Lung microvascular endothelial cell (primary cell): ENCODE measurements around the gene WNT5B. TPM values are rescaled to one million over a fixed set of nuclear protein-coding genes. Genes with fewer than 3 reads are reported as not detected.
A peak's percentile ranks its signal among the peaks of the same experiment; 100 is the strongest.
"Not testable (repeated sequence)": the region's sequence is repeated elsewhere in the genome, so short reads cannot be mapped to it uniquely, and the experiment has no call there.

ENCODE experiments used
- DNase-seq, 2 donors: peaks; one replicate each; pipeline versions ENCODE4 v3.0.0 to v3.0.0-alpha.2; 2010; ENCODE audit warnings: low read depth in 2 of 2
- total RNA-seq: library from RNA; depleted of rRNA; stranded (reverse); fragments of >200 nt; gene quantifications from 2 replicates; pipeline ENCODE4 v1.2.1, GENCODE V29; 2014

WNT5B gene
- total RNA-seq, 1 donor from 2014 or later: 0.20 TPM

GRCh38 chr12:1598757-1599156 lies 30.3 kb upstream of the WNT5B start:
- DNase-seq: no peak

- not testable (repeated sequence) for DNase-seq
Observed at GRCh38 chr12:1602706-1603105, 26.3 kb upstream of the WNT5B start.

- DNase-seq: no peak
Observed at GRCh38 chr12:1603269-1603993, 25.6 kb upstream of the WNT5B start.

DNA sequence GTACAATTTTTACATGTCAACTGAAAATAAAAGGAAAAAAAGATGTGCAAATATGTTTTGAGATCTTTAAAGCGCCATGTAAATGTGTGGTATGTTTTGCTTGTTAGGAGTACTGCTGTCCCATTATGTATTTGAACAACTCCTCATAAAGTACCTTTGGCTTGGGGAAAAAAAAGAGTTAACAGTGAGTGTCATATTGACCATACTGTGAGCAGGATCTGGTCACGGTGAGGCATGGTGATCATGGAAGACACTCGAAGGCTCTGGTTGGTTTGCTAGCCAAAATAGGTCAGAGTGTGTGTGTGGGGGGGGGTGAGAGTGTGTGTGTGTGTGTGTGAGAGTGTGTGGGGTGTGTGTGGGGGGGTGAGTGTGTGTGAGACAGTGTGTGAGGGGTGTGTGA lies 24.6 kb upstream of the WNT5B start:
- DNase-seq: no peak

- peak; percentile 88 for DNase-seq
Observed at GRCh38 chr12:1605129-1606020, 23.7 kb upstream of the WNT5B start.

- DNase-seq: peak; percentile 52 to 70
Observed at GRCh38 chr12:1606021-1606622, 22.9 kb upstream of the WNT5B start.

- peak in 1 of 2 donors; percentile 47 for DNase-seq
Observed at GRCh38 chr12:1607940-1608712, 20.9 kb upstream of the WNT5B start.

GRCh38 chr12:1608713-1609119 lies 20.3 kb upstream of the WNT5B start:
- DNase-seq: no peak

- no peak for DNase-seq
Observed at GRCh38 chr12:1610072-1610643, 18.9 kb upstream of the WNT5B start.

DNA sequence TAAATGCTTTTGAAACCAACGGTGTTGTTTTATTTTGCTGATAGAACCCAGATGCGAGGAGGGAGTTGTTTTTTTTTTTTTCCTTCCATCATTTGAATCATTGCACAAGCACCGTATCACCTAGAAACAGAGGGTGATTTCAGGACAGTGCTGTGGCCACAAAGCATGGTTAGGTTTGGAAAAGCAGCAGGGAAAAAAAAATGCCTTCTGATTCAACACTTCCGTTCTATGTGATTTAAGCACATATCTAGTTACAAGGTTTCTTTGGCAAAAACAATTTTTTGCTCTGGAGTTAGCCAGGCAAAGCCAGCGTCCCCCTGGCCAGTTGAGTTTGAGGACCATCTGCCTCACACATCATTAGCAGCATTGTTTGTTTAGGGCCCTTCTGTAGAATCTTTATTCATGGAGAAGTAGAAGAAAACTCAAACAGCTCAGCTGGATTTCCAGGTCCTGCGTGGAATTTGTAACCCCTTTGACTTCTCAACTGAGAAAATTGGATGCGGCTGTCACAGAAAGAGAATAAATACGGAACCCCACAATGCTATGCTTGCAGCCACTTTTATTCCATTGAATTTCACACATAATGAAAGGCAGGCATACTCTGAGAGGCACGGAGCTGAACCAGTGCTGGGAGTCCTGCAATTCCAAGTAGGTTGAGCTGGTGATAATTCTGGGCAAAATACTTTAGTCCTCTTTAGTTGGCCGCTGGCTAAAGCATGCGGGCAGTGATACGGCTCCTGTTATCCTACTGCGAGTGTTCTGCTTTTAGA lies 17.0 kb upstream of the WNT5B start:
- DNase-seq: peak; percentile 54 to 56

DNA sequence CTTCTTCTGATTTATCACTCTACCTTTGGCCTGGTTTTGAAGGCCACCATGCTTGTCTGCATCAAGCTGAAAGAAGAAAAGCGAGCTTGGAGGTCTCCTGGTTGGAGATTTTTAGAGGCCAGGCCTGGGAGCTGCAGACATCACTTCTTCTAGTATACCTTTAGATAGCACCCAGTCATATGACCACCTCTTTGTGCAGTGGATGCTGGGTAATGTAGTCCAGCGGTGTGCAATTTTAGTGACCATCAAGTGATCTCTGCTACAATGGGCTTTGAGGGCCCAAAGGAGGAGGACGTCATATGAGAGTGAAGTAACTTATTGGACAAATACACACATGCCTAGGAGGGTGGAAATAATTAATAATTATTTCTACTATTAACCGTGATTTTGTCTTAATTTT lies 15.2 kb upstream of the WNT5B start:
- DNase-seq: no peak

DNA sequence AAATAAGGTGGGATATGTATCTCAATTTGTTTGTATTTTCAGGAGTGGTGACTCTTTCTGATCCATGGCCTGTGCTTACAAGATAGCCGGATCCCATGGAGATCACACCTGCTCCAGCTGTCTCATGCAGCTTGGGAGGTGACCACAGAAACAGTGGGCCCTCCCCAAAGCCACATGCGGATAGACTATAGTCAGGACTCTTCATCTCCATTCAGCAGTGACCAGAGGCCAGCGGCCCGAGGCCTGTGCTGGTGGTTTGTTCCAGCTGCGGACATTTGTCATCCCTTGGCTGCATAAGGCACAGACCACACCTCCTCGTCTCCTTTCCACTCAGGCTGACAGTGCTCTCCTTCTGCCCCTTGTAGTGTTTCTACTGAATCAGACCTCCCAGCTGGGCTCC lies 14.7 kb upstream of the WNT5B start:
- DNase-seq: no peak

DNA sequence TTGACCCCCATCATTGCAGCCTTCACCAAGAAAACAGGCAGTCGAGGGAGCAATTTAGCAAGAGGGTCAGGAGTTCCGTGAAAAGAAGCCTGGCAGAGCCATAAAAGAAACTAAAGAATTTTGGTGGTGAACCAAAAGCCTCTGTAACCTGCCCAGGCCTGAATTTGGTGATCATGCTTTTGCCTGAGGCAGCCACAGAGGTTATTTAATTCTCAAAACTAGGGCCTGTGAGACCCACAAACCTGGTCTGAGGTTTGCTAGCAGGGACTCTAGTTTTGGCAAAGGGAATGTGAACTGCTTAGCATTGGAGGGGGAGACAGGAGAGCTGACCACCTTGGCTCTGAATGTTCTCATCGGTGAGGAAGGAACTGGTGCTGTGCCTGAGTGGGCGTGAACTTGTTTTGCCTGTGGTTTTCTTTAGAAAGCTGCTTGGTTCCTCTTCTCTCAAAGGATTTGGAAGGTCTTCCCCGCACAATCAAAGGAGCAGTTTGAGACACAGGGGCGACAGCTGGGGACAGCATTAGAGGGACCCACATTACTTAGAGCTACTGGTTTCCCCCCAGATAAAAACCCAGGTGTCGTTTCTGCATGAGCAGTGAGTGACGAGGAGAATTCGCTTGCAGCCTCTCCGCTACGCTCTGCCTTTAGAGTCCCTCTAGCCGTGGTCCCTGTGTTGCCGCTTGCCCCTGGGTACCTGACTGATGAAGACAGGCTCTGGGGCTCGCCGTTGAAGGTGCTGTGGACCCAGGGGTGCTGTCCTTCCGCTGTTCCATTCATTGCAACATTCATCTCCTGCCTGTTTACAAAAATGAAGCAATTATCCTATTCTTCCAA lies 12.6 kb upstream of the WNT5B start:
- no peak for DNase-seq

DNA sequence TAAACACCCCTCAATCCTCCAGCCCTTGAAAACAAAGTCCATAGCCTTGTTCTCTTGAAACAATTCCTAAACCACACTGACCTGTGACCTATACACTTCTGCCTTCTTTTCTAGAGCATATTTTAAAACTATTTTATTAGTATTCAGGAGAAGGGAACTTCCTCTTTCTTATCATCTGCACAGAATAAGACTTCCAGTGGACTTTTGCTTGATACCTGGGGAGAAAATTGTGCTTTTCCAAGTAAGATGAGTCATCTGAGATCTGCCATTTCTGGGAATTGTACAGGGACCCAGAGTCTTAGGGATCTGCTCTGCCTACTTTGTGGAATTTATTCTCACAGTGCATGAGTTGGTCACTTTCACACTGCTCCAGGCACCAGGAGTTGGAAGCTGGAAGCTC lies 10.5 kb upstream of the WNT5B start:
- peak in 1 of 2 donors; percentile 14 for DNase-seq

DNA sequence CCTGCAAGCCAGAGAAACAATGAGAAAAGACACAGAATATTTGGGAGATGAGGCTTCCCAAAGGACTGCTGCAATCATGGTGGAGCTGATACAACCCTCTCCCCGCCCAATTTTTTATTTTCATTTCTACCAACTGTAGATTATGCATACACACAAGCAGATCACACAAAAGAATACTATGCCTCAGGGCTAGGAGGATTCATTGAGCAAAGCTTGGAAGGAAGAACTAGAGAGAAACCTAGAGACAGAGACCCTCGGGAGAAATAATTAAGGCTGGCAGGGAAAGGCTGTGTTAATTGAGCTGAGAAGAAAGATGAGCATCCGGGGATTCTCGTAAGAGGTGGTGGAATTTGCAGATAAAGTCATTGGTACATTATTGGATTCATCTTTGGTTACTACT lies 9.9 kb upstream of the WNT5B start:
- DNase-seq: no peak

- peak; percentile 88 to 94 for DNase-seq
Observed at GRCh38 chr12:1619587-1619986, 9.4 kb upstream of the WNT5B start.

DNA sequence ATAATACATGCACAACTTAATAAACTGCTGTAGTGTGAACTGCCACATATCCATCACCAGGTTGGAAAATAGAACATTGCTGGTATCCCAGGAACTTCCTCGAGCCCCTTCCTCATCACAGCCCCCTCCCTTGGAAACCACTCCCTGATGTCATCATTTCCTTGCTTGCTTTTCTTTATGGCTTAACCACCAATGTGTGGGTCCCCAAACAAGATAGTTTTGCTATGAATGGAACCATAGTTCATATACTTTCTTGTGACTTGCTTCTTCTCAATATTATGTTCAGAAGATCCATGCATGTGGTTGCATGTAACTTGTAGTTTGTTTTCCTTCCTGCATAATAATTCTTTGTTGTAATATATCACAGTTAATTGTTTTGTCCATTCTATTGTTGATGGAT lies 8.9 kb upstream of the WNT5B start:
- DNase-seq: no peak

DNA sequence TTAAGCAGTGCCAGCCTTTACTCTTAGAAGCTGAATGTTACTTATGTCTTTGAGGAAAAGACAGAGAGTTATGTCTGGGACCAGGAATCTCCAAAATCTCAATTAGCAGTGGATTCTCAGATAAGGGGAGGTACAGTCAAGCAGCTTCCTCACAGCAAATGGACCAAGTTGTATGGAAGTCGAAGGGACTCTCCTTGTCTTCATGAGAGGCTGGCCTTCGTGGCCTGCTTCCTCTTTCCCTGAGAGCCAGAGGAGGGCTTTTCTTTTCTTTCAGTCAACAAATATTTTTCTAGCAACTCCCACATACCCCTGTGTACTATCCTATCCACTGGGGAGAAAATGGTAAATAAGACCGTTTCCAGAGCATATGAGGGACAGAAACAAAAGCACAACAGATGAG lies 6.6 kb upstream of the WNT5B start:
- no peak for DNase-seq

DNA sequence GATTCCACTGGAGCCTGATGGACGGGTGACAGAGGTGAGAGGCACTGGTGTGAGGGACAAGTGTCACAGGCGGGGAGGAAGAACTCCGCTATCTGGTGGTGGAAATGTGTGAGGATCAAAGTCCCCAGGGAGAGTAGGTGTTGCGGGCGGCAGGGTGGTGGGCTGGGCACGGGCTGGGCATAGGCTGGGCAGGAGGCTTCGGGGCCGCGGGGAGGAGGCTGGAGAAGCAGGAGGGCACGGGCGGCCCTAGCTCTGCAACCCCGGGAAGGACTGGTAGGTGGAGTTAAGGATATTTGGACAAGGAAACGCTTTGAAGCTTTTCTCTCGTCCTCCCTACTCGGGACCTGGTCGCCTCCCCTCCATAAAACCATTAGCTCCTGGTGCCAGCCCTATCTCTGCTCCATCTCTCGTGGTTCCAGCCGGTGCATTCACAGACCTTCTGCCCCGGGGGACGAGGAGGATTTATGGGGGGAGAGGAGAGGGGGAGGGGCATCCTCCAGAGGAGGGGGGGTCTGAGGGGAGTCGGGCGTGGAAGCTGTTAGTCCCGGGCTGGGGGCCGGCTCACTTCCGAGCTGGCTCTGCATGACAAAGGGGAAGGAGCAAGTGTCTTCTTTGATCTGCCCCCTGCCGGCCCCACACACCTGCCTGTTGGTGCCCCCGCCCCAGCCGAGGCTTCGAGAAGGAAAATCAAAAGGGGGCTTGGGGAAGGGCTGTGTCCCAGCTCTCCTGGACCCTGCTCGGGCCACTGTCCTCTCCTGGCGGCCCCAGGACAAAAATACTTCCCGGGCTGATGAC lies 504 bp downstream of the WNT5B start:
- DNase-seq: no peak
